ENCODE data around the gene RELL1. TPM values are rescaled to one million over a fixed set of nuclear protein-coding genes. Genes with fewer than 3 reads are reported as not detected.

The RELL1 gene
- total and polyA plus RNA-seq, 12 donors: 0.44 to 27.0 (median 13.8) TPM

DNA sequence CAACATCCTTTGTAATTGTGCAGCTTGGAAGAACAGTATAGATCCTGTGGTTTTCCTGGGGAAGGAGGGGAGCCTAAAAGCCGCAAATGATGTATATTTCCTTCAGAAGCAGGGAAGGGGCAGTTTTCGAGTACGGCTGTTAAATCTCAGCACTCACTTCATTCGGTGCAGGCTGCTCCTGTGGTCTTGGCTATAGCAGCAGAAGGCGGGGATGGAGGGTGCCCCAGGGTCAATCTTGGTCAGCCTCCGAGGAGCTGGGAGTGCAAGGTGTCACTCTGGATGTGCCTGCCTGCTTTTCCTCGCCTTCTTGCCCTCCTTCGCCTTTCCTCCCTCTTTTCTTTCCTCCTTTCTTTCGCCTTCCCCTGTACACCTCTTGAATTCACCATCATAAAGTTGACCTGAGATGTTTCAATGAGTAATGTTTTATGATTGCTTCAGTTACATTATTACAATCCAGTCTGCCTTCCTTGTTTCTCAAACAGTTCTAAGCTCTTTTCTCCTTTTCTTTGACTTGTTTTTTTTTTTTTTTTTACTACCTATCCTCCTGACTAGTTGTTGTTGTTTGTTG lies 101.6 kb downstream of the RELL1 start:
- TF ChIP-seq CTCF (IDR thresholded peaks at IDR 0.05) (no peak), POLR2A (IDR thresholded peaks at IDR 0.05) (no peak)
- H3K27me3 ChIP-seq: no peaks in the 10 kb centered on the region
- no peak overlapping the region for H3K4me3 ChIP-seq
- no peak for DNase-seq
- 48 to 71% (median 52%) methylated on average over 9 of the region's 9 CpGs for WGBS, 4 donors
- H3K9me3 ChIP-seq (replicated peaks in 1 of 3): no peaks in the 10 kb centered on the region
- H3K36me3 ChIP-seq (replicated peaks in 1 of 2): no peaks in the 10 kb centered on the region
- H3K4me1 ChIP-seq (replicated peaks in 1 of 2): no peaks in the 10 kb centered on the region
- H3K27ac ChIP-seq: no peak overlapping the region
- intact Hi-C loops (cut with DNase I): no loop called here

- Histone ChIP-seq H3K36me3 (replicated peaks in 1 of 2) (no peaks in the 10 kb centered on the region), H3K27me3 (no peaks in the 10 kb centered on the region), H3K4me3 (no peak overlapping the region), H3K4me1 (replicated peaks in 1 of 2) (no peaks in the 10 kb centered on the region), H3K9me3 (replicated peaks in 1 of 3) (no peaks in the 10 kb centered on the region), H3K27ac (no peak overlapping the region)
- WGBS, 4 donors: 72 to 79% (median 76%) methylated on average over 8 of the region's 8 CpGs
- no peak for TF ChIP-seq POLR2A (IDR thresholded peaks at IDR 0.05)
- no peak for TF ChIP-seq CTCF (IDR thresholded peaks at IDR 0.05)
- intact Hi-C loops (cut with DNase I): no loop called here
- no peak for DNase-seq
Measured at GRCh38 chr4:37584071-37584470, 102.1 kb downstream of the RELL1 start.

GRCh38 chr4:37573566-37573965 lies 112.6 kb downstream of the RELL1 start:
- no peaks in the 10 kb centered on the region for H3K36me3 ChIP-seq (replicated peaks in 1 of 2)
- no peak for DNase-seq
- H3K9me3 ChIP-seq (replicated peaks in 1 of 3): no peaks in the 10 kb centered on the region
- H3K27me3 ChIP-seq: no peaks in the 10 kb centered on the region
- intact Hi-C loops (cut with DNase I): no loop called here
- H3K4me3 ChIP-seq: no peak overlapping the region
- no peak overlapping the region for H3K27ac ChIP-seq
- no peaks in the 10 kb centered on the region for H3K4me1 ChIP-seq (replicated peaks in 1 of 2)
- no peak for TF ChIP-seq CTCF (IDR thresholded peaks at IDR 0.05)
- TF ChIP-seq POLR2A (IDR thresholded peaks at IDR 0.05): no peak

GRCh38 chr4:37568489-37568888 lies 117.7 kb downstream of the RELL1 start:
- intact Hi-C loops (cut with DNase I): loop anchor here (10.0 kb wide), 2 partner anchors 114 to 124 kb away; a partner anchor contains a TSS
- Histone ChIP-seq H3K9me3 (replicated peaks in 1 of 3) (no peaks in the 10 kb centered on the region), H3K27ac (no peak overlapping the region), H3K4me1 (replicated peaks in 1 of 2) (no peaks in the 10 kb centered on the region), H3K27me3 (no peaks in the 10 kb centered on the region), H3K36me3 (replicated peaks in 1 of 2) (no peaks in the 10 kb centered on the region), H3K4me3 (no peak overlapping the region)
- WGBS, 4 donors: 52 to 67% (median 60%) methylated on average over 7 of the region's 7 CpGs
- TF ChIP-seq POLR2A (IDR thresholded peaks at IDR 0.05) (no peak), CTCF (IDR thresholded peaks at IDR 0.05) (no peak)
- no peak for DNase-seq
